ENCODE measurements around the gene ANKMY1.

Gene ANKMY1

GRCh38 chr2:240579071-240579762, 21.4 kb upstream of the ANKMY1 start:
- no peak for DNase-seq

GRCh38 chr2:240578488-240578887, 20.7 kb upstream of the ANKMY1 start:
- no peak for DNase-seq

- no peak for DNase-seq
These were observed 20.3 kb upstream of the ANKMY1 start for GRCh38 chr2:240578110-240578450.

GRCh38 chr2:240577281-240578109, 19.7 kb upstream of the ANKMY1 start:
- DNase-seq = no peak

- DNase-seq = no peak
These were observed 18.8 kb upstream of the ANKMY1 start for GRCh38 chr2:240576436-240577205.

- no peak for DNase-seq
These were observed 18.2 kb upstream of the ANKMY1 start for GRCh38 chr2:240576036-240576435.

- no peak for DNase-seq
These were observed 17.5 kb upstream of the ANKMY1 start for GRCh38 chr2:240575101-240575965.

GRCh38 chr2:240574386-240575100, 16.8 kb upstream of the ANKMY1 start:
- DNase-seq = no peak

GRCh38 chr2:240573516-240574385, 16.0 kb upstream of the ANKMY1 start:
- no peak for DNase-seq

GRCh38 chr2:240573071-240573515, 15.3 kb upstream of the ANKMY1 start:
- no peak for DNase-seq

GRCh38 chr2:240572141-240573031, 14.6 kb upstream of the ANKMY1 start:
- DNase-seq = no peak

GRCh38 chr2:240571314-240571973, 13.7 kb upstream of the ANKMY1 start:
- DNase-seq = no peak

- no peak for DNase-seq
These were observed 12.9 kb upstream of the ANKMY1 start for GRCh38 chr2:240570531-240571313.

- DNase-seq = no peak
These were observed 12.3 kb upstream of the ANKMY1 start for GRCh38 chr2:240569998-240570530.

- DNase-seq = no peak
These were observed 11.8 kb upstream of the ANKMY1 start for GRCh38 chr2:240569523-240569997.

GRCh38 chr2:240568678-240569522, 11.1 kb upstream of the ANKMY1 start:
- DNase-seq = peak; percentile 44

Measured in activated naive CD4-positive, alpha-beta T cell treated with Interleukin-2 at 50 U/mL for 16 hours (primary cell).